BLaER1 treated with 17β-estradiol and CSF1 and Interleukin-3, amounts not matched to agents 10 nM and 100 nM (cell line): Measurements from ENCODE around the gene WWC2.
A peak's percentile ranks its signal among the peaks of the same experiment; 100 is the strongest.

Experiments used
- H3K27ac ChIP-seq, 11 experiments: shearing (Covaris generic); formaldehyde crosslinking; 2 replicates each; pipeline ENCODE4 v1.8.1; 2022
- H3K27me3 ChIP-seq, 11 experiments: shearing (Covaris generic); formaldehyde crosslinking; 2 replicates each; pipeline ENCODE4 v1.8.1; 2022
- H3K36me3 ChIP-seq, 11 experiments: shearing (Covaris generic); formaldehyde crosslinking; 2 replicates each; pipeline ENCODE4 v1.8.1; 2022
- H3K4me1 ChIP-seq, 10 experiments: shearing (Covaris generic); formaldehyde crosslinking; 2 replicates each; pipeline ENCODE4 v1.8.1; 2022
- H3K4me2 ChIP-seq, 11 experiments: shearing (Covaris generic); formaldehyde crosslinking; 2 replicates each; pipeline ENCODE4 v1.8.1; 2022
- H3K4me3 ChIP-seq, 10 experiments: shearing (Covaris generic); formaldehyde crosslinking; 2 replicates each; pipeline ENCODE4 v1.8.1; 2022
- H3K9ac ChIP-seq, 11 experiments: shearing (Covaris generic); formaldehyde crosslinking; 2 replicates each; pipeline ENCODE4 v1.8.1; 2022
- H3K9me3 ChIP-seq, 11 experiments: shearing (Covaris generic); formaldehyde crosslinking; replicated peaks in 1 of 11; 2 replicates each; pipeline ENCODE4 v1.8.1; 2022
- H4K20me1 ChIP-seq, 11 experiments: shearing (Covaris generic); formaldehyde crosslinking; 2 replicates each; pipeline ENCODE4 v1.8.1; 2022
- Cebpa-rat ChIP-seq, 11 experiments: shearing (Covaris generic); IDR thresholded peaks; 2 replicates each; pipeline ENCODE4 v1.8.1; 2022

WWC2 gene

GRCh38 chr4:183261953-183262775 lies 163.1 kb downstream of the WWC2 start:
- H3K4me2 ChIP-seq: peak overlapping the region in 3 of 11 experiments; percentile 16 to 36 (median 30); a peak in 2 of 22 replicates
- H3K9ac ChIP-seq: no peak overlapping the region
- no peak overlapping the region for H3K27ac ChIP-seq
- H3K36me3 ChIP-seq: peaks cover 0 to 54% (median 13%) of the 10 kb centered on the region in 11 experiments; a peak in 18 of 22 replicates
- H4K20me1 ChIP-seq: no peaks in the 10 kb centered on the region
- H3K9me3 ChIP-seq: no peaks in the 10 kb centered on the region
- no peaks in the 10 kb centered on the region for H3K27me3 ChIP-seq
- no peak for TF ChIP-seq Cebpa-rat (IDR thresholded peaks at IDR 0.05)
- H3K4me1 ChIP-seq: peaks cover 0 to 10% (median 0%) of the 10 kb centered on the region in 10 experiments; a peak in 8 of 20 replicates
- no peak overlapping the region for H3K4me3 ChIP-seq

- no peak overlapping the region for H3K4me3 ChIP-seq
- H3K27me3 ChIP-seq: no peaks in the 10 kb centered on the region
- H3K4me2 ChIP-seq: no peak overlapping the region
- H3K27ac ChIP-seq: no peak overlapping the region
- peaks cover 0 to 10% (median 0%) of the 10 kb centered on the region in 10 experiments; a peak in 8 of 20 replicates for H3K4me1 ChIP-seq
- no peaks in the 10 kb centered on the region for H3K9me3 ChIP-seq
- H4K20me1 ChIP-seq: no peaks in the 10 kb centered on the region
- TF ChIP-seq Cebpa-rat (IDR thresholded peaks at IDR 0.05): no peak
- no peak overlapping the region for H3K9ac ChIP-seq
- H3K36me3 ChIP-seq: peaks cover 0 to 54% (median 14%) of the 10 kb centered on the region in 11 experiments; a peak in 18 of 22 replicates
These were observed 163.7 kb downstream of the WWC2 start for GRCh38 chr4:183262776-183263100.

- Histone ChIP-seq H3K4me1 (peaks cover 0 to 10% (median 0%) of the 10 kb centered on the region in 10 experiments; a peak in 8 of 20 replicates), H3K4me2 (no peak overlapping the region)
- no peak for TF ChIP-seq Cebpa-rat (IDR thresholded peaks at IDR 0.05)
These were observed 164.8 kb downstream of the WWC2 start for GRCh38 chr4:183263787-183264386.

GRCh38 chr4:183264614-183265013 lies 165.6 kb downstream of the WWC2 start:
- TF ChIP-seq Cebpa-rat (IDR thresholded peaks at IDR 0.05): no peak

More at GRCh38 chr4:183263787-183264386, 164.8 kb downstream of the WWC2 start:
- Histone ChIP-seq H3K9ac (peak overlapping the region in 1 of 11 experiments; percentile 15; a peak in 1 of 22 replicates), H3K27ac (no peak overlapping the region), H3K27me3 (no peaks in the 10 kb centered on the region), H3K36me3 (peaks cover 0 to 65% (median 17%) of the 10 kb centered on the region in 11 experiments; a peak in 18 of 22 replicates), H4K20me1 (no peaks in the 10 kb centered on the region), H3K9me3 (no peaks in the 10 kb centered on the region), H3K4me3 (no peak overlapping the region)

GRCh38 chr4:183266371-183266770 lies 167.3 kb downstream of the WWC2 start:
- Histone ChIP-seq H3K9me3 (no peaks in the 10 kb centered on the region), H3K9ac (no peak overlapping the region), H3K36me3 (peaks cover 0 to 61% (median 15%) of the 10 kb centered on the region in 11 experiments; a peak in 15 of 22 replicates), H3K27me3 (no peaks in the 10 kb centered on the region), H3K4me3 (no peak overlapping the region), H4K20me1 (no peaks in the 10 kb centered on the region), H3K27ac (no peak overlapping the region), H3K4me2 (no peak overlapping the region), H3K4me1 (peaks cover 0 to 10% (median 0%) of the 10 kb centered on the region in 10 experiments; a peak in 8 of 20 replicates)
- TF ChIP-seq Cebpa-rat (IDR thresholded peaks at IDR 0.05): no peak

More at GRCh38 chr4:183264614-183265013, 165.6 kb downstream of the WWC2 start:
- Histone ChIP-seq H3K4me3 (no peak overlapping the region), H3K27ac (no peak overlapping the region), H3K9me3 (no peaks in the 10 kb centered on the region), H3K9ac (no peak overlapping the region), H3K4me1 (peaks cover 0 to 10% (median 0%) of the 10 kb centered on the region in 10 experiments; a peak in 8 of 20 replicates), H3K4me2 (no peak overlapping the region), H4K20me1 (no peaks in the 10 kb centered on the region), H3K27me3 (no peaks in the 10 kb centered on the region), H3K36me3 (peaks cover 0 to 65% (median 23%) of the 10 kb centered on the region in 11 experiments; a peak in 18 of 22 replicates)

- Histone ChIP-seq H3K27ac (no peak overlapping the region), H3K4me1 (peaks cover 0 to 2% (median 0%) of the 10 kb centered on the region in 10 experiments; a peak in 1 of 20 replicates), H3K27me3 (no peaks in the 10 kb centered on the region), H3K4me3 (no peak overlapping the region), H3K4me2 (no peak overlapping the region), H3K9me3 (peaks cover 0 to 3% (median under 1%) of the 10 kb centered on the region in 11 experiments; a peak in 4 of 22 replicates), H4K20me1 (no peaks in the 10 kb centered on the region), H3K36me3 (peaks cover 0 to 79% (median 19%) of the 10 kb centered on the region in 11 experiments; a peak in 13 of 22 replicates), H3K9ac (no peak overlapping the region)
- no peak for TF ChIP-seq Cebpa-rat (IDR thresholded peaks at IDR 0.05)
These were observed 169.5 kb downstream of the WWC2 start for GRCh38 chr4:183268556-183268955.

- Histone ChIP-seq H3K36me3 (peaks cover 12 to 87% (median 43%) of the 10 kb centered on the region in 11 experiments; a peak in 21 of 22 replicates), H3K9me3 (peaks cover 28 to 37% (median 32%) of the 10 kb centered on the region in 11 experiments), H4K20me1 (no peaks in the 10 kb centered on the region), H3K4me3 (no peak overlapping the region), H3K4me1 (no peaks in the 10 kb centered on the region), H3K9ac (no peak overlapping the region), H3K27me3 (no peaks in the 10 kb centered on the region), H3K27ac (no peak overlapping the region), H3K4me2 (no peak overlapping the region)
- no peak for TF ChIP-seq Cebpa-rat (IDR thresholded peaks at IDR 0.05)
These were observed 173.3 kb downstream of the WWC2 start for GRCh38 chr4:183272384-183272783.

GRCh38 chr4:183276106-183276505 lies 177.0 kb downstream of the WWC2 start:
- no peak overlapping the region for H3K4me3 ChIP-seq

GRCh38 chr4:183284258-183284785 lies 185.3 kb downstream of the WWC2 start:
- Histone ChIP-seq H3K9ac (no peak overlapping the region), H3K4me3 (no peak overlapping the region), H3K36me3 (peaks cover 9 to 84% (median 37%) of the 10 kb centered on the region in 11 experiments), H3K27me3 (no peaks in the 10 kb centered on the region), H3K4me2 (no peak overlapping the region), H3K4me1 (no peaks in the 10 kb centered on the region), H4K20me1 (no peaks in the 10 kb centered on the region), H3K27ac (no peak overlapping the region), H3K9me3 (peaks cover 0 to 6% (median 4%) of the 10 kb centered on the region in 11 experiments; a peak in 11 of 22 replicates)
- no peak for TF ChIP-seq Cebpa-rat (IDR thresholded peaks at IDR 0.05)

More at GRCh38 chr4:183276106-183276505, 177.0 kb downstream of the WWC2 start:
- Histone ChIP-seq H3K36me3 (peaks cover 12 to 65% (median 31%) of the 10 kb centered on the region in 11 experiments; a peak in 21 of 22 replicates), H3K27ac (no peak overlapping the region), H4K20me1 (no peaks in the 10 kb centered on the region), H3K27me3 (no peaks in the 10 kb centered on the region), H3K4me2 (no peak overlapping the region), H3K4me1 (no peaks in the 10 kb centered on the region), H3K9me3 (peaks cover 28 to 37% (median 32%) of the 10 kb centered on the region in 11 experiments), H3K9ac (no peak overlapping the region)
- no peak for TF ChIP-seq Cebpa-rat (IDR thresholded peaks at IDR 0.05)
